ENCODE measurements around the gene NPTX2. TPM values are rescaled to one million over a fixed set of nuclear protein-coding genes. Genes with fewer than 3 reads are reported as not detected.

Gene NPTX2
- total and polyA plus RNA-seq, 10 of the 15 experiments (the other 5 are each of a cell fraction or from before 2014, with no cell fraction given): 0.04 TPM; not detected in 9

- no peak for ATAC-seq
- in situ Hi-C loops (cut with MboI): no loop called here
- TF ChIP-seq RAD51 (IDR thresholded peaks at IDR 0.05): no peak
- no peak for TF ChIP-seq NBN (IDR thresholded peaks at IDR 0.05)
- no peak for TF ChIP-seq NRF1 (conservative IDR thresholded peaks at IDR 0.05; ENCODE audit: low read depth, low read length)
- no peak for TF ChIP-seq RB1 (IDR thresholded peaks at IDR 0.05; ENCODE audit: borderline replicate concordance)
- TF ChIP-seq, protein P1, sequence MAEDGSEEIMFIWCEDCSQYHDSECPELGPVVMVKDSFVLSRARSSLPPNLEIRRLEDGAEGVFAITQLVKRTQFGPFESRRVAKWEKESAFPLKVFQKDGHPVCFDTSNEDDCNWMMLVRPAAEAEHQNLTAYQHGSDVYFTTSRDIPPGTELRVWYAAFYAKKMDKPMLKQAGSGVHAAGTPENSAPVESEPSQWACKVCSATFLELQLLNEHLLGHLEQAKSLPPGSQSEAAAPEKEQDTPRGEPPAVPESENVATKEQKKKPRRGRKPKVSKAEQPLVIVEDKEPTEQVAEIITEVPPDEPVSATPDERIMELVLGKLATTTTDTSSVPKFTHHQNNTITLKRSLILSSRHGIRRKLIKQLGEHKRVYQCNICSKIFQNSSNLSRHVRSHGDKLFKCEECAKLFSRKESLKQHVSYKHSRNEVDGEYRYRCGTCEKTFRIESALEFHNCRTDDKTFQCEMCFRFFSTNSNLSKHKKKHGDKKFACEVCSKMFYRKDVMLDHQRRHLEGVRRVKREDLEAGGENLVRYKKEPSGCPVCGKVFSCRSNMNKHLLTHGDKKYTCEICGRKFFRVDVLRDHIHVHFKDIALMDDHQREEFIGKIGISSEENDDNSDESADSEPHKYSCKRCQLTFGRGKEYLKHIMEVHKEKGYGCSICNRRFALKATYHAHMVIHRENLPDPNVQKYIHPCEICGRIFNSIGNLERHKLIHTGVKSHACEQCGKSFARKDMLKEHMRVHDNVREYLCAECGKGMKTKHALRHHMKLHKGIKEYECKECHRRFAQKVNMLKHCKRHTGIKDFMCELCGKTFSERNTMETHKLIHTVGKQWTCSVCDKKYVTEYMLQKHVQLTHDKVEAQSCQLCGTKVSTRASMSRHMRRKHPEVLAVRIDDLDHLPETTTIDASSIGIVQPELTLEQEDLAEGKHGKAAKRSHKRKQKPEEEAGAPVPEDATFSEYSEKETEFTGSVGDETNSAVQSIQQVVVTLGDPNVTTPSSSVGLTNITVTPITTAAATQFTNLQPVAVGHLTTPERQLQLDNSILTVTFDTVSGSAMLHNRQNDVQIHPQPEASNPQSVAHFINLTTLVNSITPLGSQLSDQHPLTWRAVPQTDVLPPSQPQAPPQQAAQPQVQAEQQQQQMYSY (CRISPR knock-in tag; IDR thresholded peaks at IDR 0.05): no peak
- TF ChIP-seq NR2C1 (IDR thresholded peaks at IDR 0.05): no peak
- no peak for TF ChIP-seq HDAC6 (IDR thresholded peaks at IDR 0.05; ENCODE audit: unreplicated experiment)
- TF ChIP-seq, protein P2, sequence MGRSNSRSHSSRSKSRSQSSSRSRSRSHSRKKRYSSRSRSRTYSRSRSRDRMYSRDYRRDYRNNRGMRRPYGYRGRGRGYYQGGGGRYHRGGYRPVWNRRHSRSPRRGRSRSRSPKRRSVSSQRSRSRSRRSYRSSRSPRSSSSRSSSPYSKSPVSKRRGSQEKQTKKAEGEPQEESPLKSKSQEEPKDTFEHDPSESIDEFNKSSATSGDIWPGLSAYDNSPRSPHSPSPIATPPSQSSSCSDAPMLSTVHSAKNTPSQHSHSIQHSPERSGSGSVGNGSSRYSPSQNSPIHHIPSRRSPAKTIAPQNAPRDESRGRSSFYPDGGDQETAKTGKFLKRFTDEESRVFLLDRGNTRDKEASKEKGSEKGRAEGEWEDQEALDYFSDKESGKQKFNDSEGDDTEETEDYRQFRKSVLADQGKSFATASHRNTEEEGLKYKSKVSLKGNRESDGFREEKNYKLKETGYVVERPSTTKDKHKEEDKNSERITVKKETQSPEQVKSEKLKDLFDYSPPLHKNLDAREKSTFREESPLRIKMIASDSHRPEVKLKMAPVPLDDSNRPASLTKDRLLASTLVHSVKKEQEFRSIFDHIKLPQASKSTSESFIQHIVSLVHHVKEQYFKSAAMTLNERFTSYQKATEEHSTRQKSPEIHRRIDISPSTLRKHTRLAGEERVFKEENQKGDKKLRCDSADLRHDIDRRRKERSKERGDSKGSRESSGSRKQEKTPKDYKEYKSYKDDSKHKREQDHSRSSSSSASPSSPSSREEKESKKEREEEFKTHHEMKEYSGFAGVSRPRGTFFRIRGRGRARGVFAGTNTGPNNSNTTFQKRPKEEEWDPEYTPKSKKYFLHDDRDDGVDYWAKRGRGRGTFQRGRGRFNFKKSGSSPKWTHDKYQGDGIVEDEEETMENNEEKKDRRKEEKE (IDR thresholded peaks at IDR 0.05): no peak
- no peak for TF ChIP-seq JUND (IDR thresholded peaks at IDR 0.05; ENCODE audit: low read depth, low read length)
- no peak for TF ChIP-seq NFYA (IDR thresholded peaks at IDR 0.05; ENCODE audit: borderline replicate concordance, low read depth, low read length)
- no peak for TF ChIP-seq CBX3 (IDR thresholded peaks at IDR 0.05; ENCODE audit: borderline replicate concordance, low read depth)
- no peak for TF ChIP-seq BHLHE40 (IDR thresholded peaks at IDR 0.05; ENCODE audit: borderline replicate concordance in 1 of 2, low read depth in 2 of 2, low read length in 1 of 2)
- no peak for TF ChIP-seq ZBTB40 (IDR thresholded peaks at IDR 0.05; ENCODE audit: borderline replicate concordance)
- TF ChIP-seq ESRRA (IDR thresholded peaks at IDR 0.05; ENCODE audit: low read length): no peak
- TF ChIP-seq POLR2AphosphoS2 (IDR thresholded peaks at IDR 0.05; ENCODE audit: low read depth, low read length): no peak
Observed at GRCh38 chr7:98647326-98647725, 30.2 kb downstream of the NPTX2 start.

More at GRCh38 chr7:98647326-98647725, 30.2 kb downstream of the NPTX2 start:
- Histone ChIP-seq H3K36me3 (ENCODE audit: control insufficient read depth in 2 of 2, insufficient read depth in 2 of 2, low read length in 1 of 2) (no peaks in the 10 kb centered on the region), H3K4me1 (ENCODE audit: control insufficient read depth, insufficient read depth, low read length) (peaks cover 15% of the 10 kb centered on the region), H3K9ac (ENCODE audit: control insufficient read depth, insufficient read depth, low read length) (no peak overlapping the region), H3K4me2 (ENCODE audit: control insufficient read depth, insufficient read depth) (no peak overlapping the region), H3K27ac (ENCODE audit: control insufficient read depth, insufficient read depth) (no peak overlapping the region), H3K4me3 (no peak overlapping the region), H2AFZ (ENCODE audit: control insufficient read depth, low read depth, low read length) (no peak overlapping the region), H3K9me3 (replicated peaks; ENCODE audit: control insufficient read depth, insufficient read depth, low read length) (no peaks in the 10 kb centered on the region; the same call in 1 of the 3 replicates), H3K27me3 (replicated peaks in 1 of 2; ENCODE audit: control insufficient read depth in 2 of 2, insufficient read depth in 2 of 2, low read length in 1 of 2) (no peaks in the 10 kb centered on the region), H3K79me2 (ENCODE audit: control insufficient read depth, insufficient read depth, low read length) (no peaks in the 10 kb centered on the region), H4K20me1 (ENCODE audit: control insufficient read depth, insufficient read depth) (no peaks in the 10 kb centered on the region)
- intact Hi-C loops (cut with micrococcal nuclease; ENCODE audit: unreplicated experiment): no loop called here
- ChIA-PET RAD21 (ENCODE audit: unreplicated experiment) (no interaction called here), CTCF (interaction anchor here (1.4 kb wide), 1 partner anchor 194 kb away, joined by 4 read pairs; no protein-coding TSS in a partner anchor), POLR2A (no interaction called here), SMC1A (ENCODE audit: uncharacterized antibody, unreplicated experiment) (no interaction called here)
- FAIRE-seq: no peak
- DNase-seq (ENCODE audit: low read depth, low spot score): no peak
- no TSS peak for BruUV-seq (replicated peaks)
- 23% methylated on average over 4 of the region's 4 CpGs for WGBS (ENCODE audit: insufficient coverage, insufficient replicate concordance, low lambda C conversion rate, missing lambda C conversion rate)
